Osteocyte (in vitro differentiated cells): Measurements from ENCODE around the gene RAB31. TPM values are rescaled to one million over a fixed set of nuclear protein-coding genes. Genes with fewer than 3 reads are reported as not detected.

Source experiments
- DNase-seq: peaks from one replicate; pipeline ENCODE4 v3.0.0; 2021; ENCODE audit warnings: mixed read lengths; ENCODE audit not compliant: unreplicated experiment; ENCODE audit errors: extremely low spot score
- H3K27ac Mint-ChIP-seq: one replicate; pipeline ENCODE4 v1.8.0; 2021; ENCODE audit warnings: mild to moderate bottlenecking, mixed read lengths; ENCODE audit not compliant: unreplicated experiment
- H3K27me3 Mint-ChIP-seq: one replicate; pipeline ENCODE4 v1.8.0; 2021; ENCODE audit warnings: mixed read lengths; ENCODE audit not compliant: unreplicated experiment
- H3K36me3 Mint-ChIP-seq: one replicate; pipeline ENCODE4 v1.8.0; 2021; ENCODE audit warnings: mixed read lengths; ENCODE audit not compliant: unreplicated experiment
- H3K4me1 Mint-ChIP-seq: one replicate; pipeline ENCODE4 v1.8.0; 2021; ENCODE audit warnings: mixed read lengths; ENCODE audit not compliant: unreplicated experiment
- H3K4me3 Mint-ChIP-seq: one replicate; pipeline ENCODE4 v1.8.0; 2021; ENCODE audit warnings: mild to moderate bottlenecking, moderate library complexity, mixed read lengths; ENCODE audit not compliant: unreplicated experiment
- H3K9me3 Mint-ChIP-seq: one replicate; pipeline ENCODE4 v1.8.0; 2021; ENCODE audit warnings: mixed read lengths; ENCODE audit not compliant: unreplicated experiment
- CTCF ChIP-seq: fragments of 200-600 bp; sonication (generic); IDR thresholded peaks from 2 replicates; pipeline ENCODE4 v1.5.0; 2021; ENCODE audit warnings: antibody characterized with exemption, mild to moderate bottlenecking, moderate library complexity
- total RNA-seq: library from RNA; stranded (reverse); gene quantifications from 2 replicates; pipeline ENCODE4 v1.2.1, GENCODE V29; 2021

RAB31 gene
- total RNA-seq, 1 donor from 2014 or later = 90.8 TPM

GRCh38 chr18:9760641-9761040 is 52.5 kb downstream of the RAB31 start:
- Mint-ChIP-seq H3K4me3 (no peak overlapping the region), H3K4me1 (peaks cover 26% of the 10 kb centered on the region), H3K27me3 (no peaks in the 10 kb centered on the region), H3K36me3 (peaks cover 8% of the 10 kb centered on the region), H3K9me3 (no peaks in the 10 kb centered on the region), H3K27ac (no peak overlapping the region)
- DNase-seq = no peak
- no peak for TF ChIP-seq CTCF

- Mint-ChIP-seq H3K4me3 (no peak overlapping the region), H3K36me3 (peaks cover 11% of the 10 kb centered on the region), H3K27me3 (no peaks in the 10 kb centered on the region), H3K27ac (no peak overlapping the region), H3K9me3 (no peaks in the 10 kb centered on the region), H3K4me1 (peaks cover 26% of the 10 kb centered on the region)
- no peak for DNase-seq
- no peak for TF ChIP-seq CTCF
Measured at GRCh38 chr18:9762526-9762925, 54.4 kb downstream of the RAB31 start.

- Mint-ChIP-seq H3K36me3 (peaks cover 12% of the 10 kb centered on the region), H3K4me3 (no peak overlapping the region), H3K27me3 (no peaks in the 10 kb centered on the region), H3K27ac (no peak overlapping the region), H3K9me3 (no peaks in the 10 kb centered on the region), H3K4me1 (peaks cover 22% of the 10 kb centered on the region)
- TF ChIP-seq CTCF = no peak
- DNase-seq = no peak
Measured at GRCh38 chr18:9763157-9763556, 55.1 kb downstream of the RAB31 start.

GRCh38 chr18:9764011-9764481 is 55.9 kb downstream of the RAB31 start:
- H3K27ac Mint-ChIP-seq = no peak overlapping the region
- H3K4me3 Mint-ChIP-seq = no peak overlapping the region
- no peaks in the 10 kb centered on the region for H3K9me3 Mint-ChIP-seq
- H3K36me3 Mint-ChIP-seq = peaks cover 16% of the 10 kb centered on the region
- H3K27me3 Mint-ChIP-seq = no peaks in the 10 kb centered on the region
- peaks cover 19% of the 10 kb centered on the region for H3K4me1 Mint-ChIP-seq
- no peak for TF ChIP-seq CTCF
- no peak for DNase-seq

- Mint-ChIP-seq H3K9me3 (no peaks in the 10 kb centered on the region), H3K27ac (peak overlapping the region; percentile 43), H3K27me3 (no peaks in the 10 kb centered on the region), H3K36me3 (peaks cover 16% of the 10 kb centered on the region), H3K4me3 (no peak overlapping the region), H3K4me1 (peaks cover 31% of the 10 kb centered on the region)
- DNase-seq = no peak
- no peak for TF ChIP-seq CTCF
Measured at GRCh38 chr18:9765501-9765900, 57.4 kb downstream of the RAB31 start.
